Amniotic stem cell (primary cell): ENCODE results near the gene DGKI.

ENCODE experiments used
- DNase-seq: peaks from one replicate; lab custom pipeline; 2025; lab: John Stamatoyannopoulos, UW

Gene DGKI

GRCh38 chr7:137656227-137656849, 190.4 kb downstream of the DGKI start:
- peak; percentile 54 for DNase-seq

- DNase-seq, result no peak
Measured at GRCh38 chr7:137655804-137656203, 191.0 kb downstream of the DGKI start.

GRCh38 chr7:137652721-137653120, 194.1 kb downstream of the DGKI start:
- no peak for DNase-seq

GRCh38 chr7:137647905-137648565, 198.7 kb downstream of the DGKI start:
- DNase-seq, result no peak

- DNase-seq, result no peak
Measured at GRCh38 chr7:137642472-137642871, 204.3 kb downstream of the DGKI start.

GRCh38 chr7:137642031-137642430, 204.7 kb downstream of the DGKI start:
- no peak for DNase-seq

- DNase-seq, result no peak
Measured at GRCh38 chr7:137636376-137636775, 210.4 kb downstream of the DGKI start.

- no peak for DNase-seq
Measured at GRCh38 chr7:137635874-137636273, 210.9 kb downstream of the DGKI start.

GRCh38 chr7:137635132-137635531, 211.6 kb downstream of the DGKI start:
- DNase-seq, result no peak

GRCh38 chr7:137634356-137634755, 212.4 kb downstream of the DGKI start:
- no peak for DNase-seq

GRCh38 chr7:137633133-137633532, 213.6 kb downstream of the DGKI start:
- DNase-seq, result no peak

GRCh38 chr7:137628216-137628615, 218.6 kb downstream of the DGKI start:
- no peak for DNase-seq

- no peak for DNase-seq
Measured at GRCh38 chr7:137626469-137627067, 220.2 kb downstream of the DGKI start.

GRCh38 chr7:137625197-137625596, 221.6 kb downstream of the DGKI start:
- DNase-seq, result no peak

- no peak for DNase-seq
Measured at GRCh38 chr7:137619181-137619580, 227.6 kb downstream of the DGKI start.

GRCh38 chr7:137618748-137619147, 228.0 kb downstream of the DGKI start:
- DNase-seq, result no peak

GRCh38 chr7:137613006-137613525, 233.7 kb downstream of the DGKI start:
- no peak for DNase-seq

GRCh38 chr7:137611606-137612005, 235.2 kb downstream of the DGKI start:
- no peak for DNase-seq

GRCh38 chr7:137609500-137609899, 237.3 kb downstream of the DGKI start:
- DNase-seq, result no peak

- peak; percentile 59 for DNase-seq
Measured at GRCh38 chr7:137606061-137606674, 240.6 kb downstream of the DGKI start.

- no peak for DNase-seq
Measured at GRCh38 chr7:137603043-137603442, 243.7 kb downstream of the DGKI start.

- no peak for DNase-seq
Measured at GRCh38 chr7:137601642-137602041, 245.1 kb downstream of the DGKI start.

- no peak for DNase-seq
Measured at GRCh38 chr7:137597856-137598255, 248.9 kb downstream of the DGKI start.
